Kidney (tissue), 14 donors: ENCODE data around the gene TRPC4. TPM values are rescaled to one million over a fixed set of nuclear protein-coding genes. Genes with fewer than 3 reads are reported as not detected.

Source experiments
- DNase-seq, 5 donors: peaks; one replicate each; pipeline ENCODE4 v3.0.0-alpha.2; 2013 to 2020
- FAIRE-seq: peaks from 2 replicates; lab custom pipeline; 2012; peaks lifted over from hg19 to GRCh38; lab: Jason Lieb, UNC
- H3K27ac ChIP-seq, 2 donors: one replicate each; pipeline ENCODE4 v1.7.0; 2013; ENCODE audit warnings: low read depth in 2 of 2, low read length in 2 of 2, inconsistent platforms in 1 of 2
- H3K27me3 ChIP-seq: one replicate; pipeline ENCODE4 v1.7.1; 2013; ENCODE audit warnings: low read length, inconsistent platforms; ENCODE audit not compliant: control insufficient read depth, insufficient read depth
- H3K36me3 ChIP-seq, 3 donors: one replicate each; pipeline versions ENCODE4 v1.7.0 to v1.7.1; 2013; ENCODE audit warnings: low read length in 3 of 3, control low read depth in 1 of 3, inconsistent platforms in 1 of 3; ENCODE audit not compliant: insufficient read depth in 3 of 3, control insufficient read depth in 2 of 3
- H3K4me1 ChIP-seq, 3 donors: one replicate each; pipeline versions ENCODE4 v1.7.0 to v1.7.1; 2013; ENCODE audit warnings: low read length in 3 of 3, inconsistent platforms in 1 of 3, low read depth in 1 of 3; ENCODE audit not compliant: control insufficient read depth in 2 of 3, insufficient read depth in 2 of 3
- H3K4me3 ChIP-seq, 3 donors: one replicate each; pipeline versions ENCODE4 v1.7.0 to v1.8.1; 2013; ENCODE audit warnings: low read length in 3 of 3, control low read depth in 1 of 3, inconsistent platforms in 1 of 3
- H3K9ac ChIP-seq, 3 donors: one replicate each; pipeline versions ENCODE4 v1.7.0 to v1.7.1; 2013; ENCODE audit warnings: low read length in 3 of 3, control low read depth in 1 of 3, inconsistent platforms in 1 of 3
- H3K9me3 ChIP-seq, 3 donors: one replicate each; pipeline versions ENCODE4 v1.7.0 to v1.7.1; 2013; ENCODE audit warnings: low read length in 3 of 3, control low read depth in 1 of 3, inconsistent platforms in 1 of 3; ENCODE audit not compliant: control insufficient read depth in 2 of 3, insufficient read depth in 1 of 3
- CTCF ChIP-seq: IDR thresholded peaks from 3 replicates; pipeline ENCODE4 v1.5.1; 2012; ENCODE audit warnings: mild to moderate bottlenecking, moderate library complexity, borderline replicate concordance; ENCODE audit not compliant: insufficient read depth; ENCODE audit errors: extremely low read depth
- intact Hi-C: fragments of 100-400 bp; cut with DNase I; formaldehyde crosslinking; loops from one replicate; pipeline ENCODE4 v1.11.1; 2022
- polyA plus RNA-seq: library from polyadenylated mRNA; stranded (reverse); fragments of 350-450 nt; fragmentation: Illumina TruSeq; extraction: RNeasy Lipid Tissue Mini Kit (QIAGEN cat#74804); gene quantifications from one replicate; pipeline ENCODE4 v1.2.3, GENCODE V29; 2014; ENCODE audit warnings: low read depth, low replicate concordance; ENCODE audit not compliant: insufficient read depth
- total RNA-seq: library from RNA; stranded (reverse); fragmentation: NEBNext Ultra II Directional; extraction: Animal tissue kit (Norgen Biotek cat#: 25700); gene quantifications from one replicate; pipeline ENCODE4 v1.2.1, GENCODE V29; 2021
- donor health status: control.
- donor health status: control.
- donor health status: control.
- donor health status: control.
- donor health status: control.
- donor health status: DM: yes; HTN: yes; CAD: no.
- donor health status: Normal renal cell carcinoma (clear cell type).

The TRPC4 gene
- total and polyA plus RNA-seq, 2 donors from 2014 or later, result 0.62 to 2.9 TPM

- H3K9ac ChIP-seq, result no peak overlapping the region
- H3K9me3 ChIP-seq, result no peaks in the 10 kb centered on the region
- DNase-seq, result no peak
- no peaks in the 10 kb centered on the region for H3K4me1 ChIP-seq
- H3K4me3 ChIP-seq, result no peak overlapping the region
- TF ChIP-seq CTCF, result no peak
- intact Hi-C loops, result no loop called here
- no peak for FAIRE-seq
- H3K27me3 ChIP-seq, result no peaks in the 10 kb centered on the region
- H3K27ac ChIP-seq, result no peak overlapping the region
- H3K36me3 ChIP-seq, result no peaks in the 10 kb centered on the region
These were observed 81.2 kb downstream of the TRPC4 start for GRCh38 chr13:37788346-37788745.

GRCh38 chr13:37777676-37778075 lies 91.9 kb downstream of the TRPC4 start:
- no peak for TF ChIP-seq CTCF
- no peak overlapping the region for H3K27ac ChIP-seq
- FAIRE-seq (no peak), DNase-seq (no peak)
- H3K9ac ChIP-seq, result no peak overlapping the region
- no peaks in the 10 kb centered on the region for H3K4me1 ChIP-seq
- intact Hi-C loops, result no loop called here
- H3K9me3 ChIP-seq, result no peaks in the 10 kb centered on the region
- H3K4me3 ChIP-seq, result no peak overlapping the region
- H3K27me3 ChIP-seq, result no peaks in the 10 kb centered on the region
- no peaks in the 10 kb centered on the region for H3K36me3 ChIP-seq

GRCh38 chr13:37775871-37776270 lies 93.7 kb downstream of the TRPC4 start:
- intact Hi-C loops, result no loop called here
- FAIRE-seq (no peak), DNase-seq (no peak)
- no peaks in the 10 kb centered on the region for H3K4me1 ChIP-seq
- no peak overlapping the region for H3K9ac ChIP-seq
- H3K27ac ChIP-seq, result no peak overlapping the region
- no peaks in the 10 kb centered on the region for H3K9me3 ChIP-seq
- no peaks in the 10 kb centered on the region for H3K36me3 ChIP-seq
- H3K4me3 ChIP-seq, result no peak overlapping the region
- no peaks in the 10 kb centered on the region for H3K27me3 ChIP-seq
- no peak for TF ChIP-seq CTCF

GRCh38 chr13:37772644-37773043 lies 96.9 kb downstream of the TRPC4 start:
- intact Hi-C loops, result no loop called here
- Histone ChIP-seq H3K9ac (no peak overlapping the region), H3K36me3 (no peaks in the 10 kb centered on the region), H3K4me3 (no peak overlapping the region), H3K27me3 (no peaks in the 10 kb centered on the region), H3K4me1 (no peaks in the 10 kb centered on the region), H3K9me3 (no peaks in the 10 kb centered on the region), H3K27ac (no peak overlapping the region)
- no peak for TF ChIP-seq CTCF
- no peak for FAIRE-seq
- no peak for DNase-seq
